A673 (cell line): ENCODE measurements around the gene MSRB1. TPM values are rescaled to one million over a fixed set of nuclear protein-coding genes. Genes with fewer than 3 reads are reported as not detected.

Experiments used
- BruUV-seq: library from RNA; stranded (reverse); fragments of 400-500 nt; replicated peaks from 2 replicates; lab custom pipeline; 2021; lab: Mats Ljungman, UMichigan
- CTCF ChIA-PET: fragments of 300-600 bp; sonication (Branson Sonifier 250); formaldehyde crosslinking; loops from one replicate; lab custom pipeline; 2022; ENCODE audit warnings: antibody characterized with exemption; lab: Charles Lee
- POLR2A ChIA-PET: fragments of 300-600 bp; sonication (Branson Sonifier 250); formaldehyde crosslinking; loops from one replicate; lab custom pipeline; 2022; ENCODE audit warnings: antibody characterized with exemption; ENCODE audit not compliant: low non-redundant PET; lab: Charles Lee
- DNase-seq: peaks from one replicate; pipeline ENCODE4 v3.0.0-alpha.2; 2015; ENCODE audit warnings: low spot score
- H3K27ac ChIP-seq: fragments of 200-600 bp; sonication (generic); 2 replicates; pipeline ENCODE4 v1.5.1; 2016; ENCODE audit warnings: mixed run types, low read depth, mild to moderate bottlenecking, mixed read lengths, antibody characterized with exemption, low read length; ENCODE audit not compliant: poor library complexity, severe bottlenecking
- H3K27me3 ChIP-seq: fragments of 200-600 bp; sonication (generic); replicated peaks from 2 replicates; pipeline ENCODE4 v1.6.1; 2017; ENCODE audit warnings: mixed run types, low read depth, mild to moderate bottlenecking, mixed read lengths, antibody characterized with exemption, low read length; ENCODE audit not compliant: insufficient read depth, poor library complexity
- H3K36me3 ChIP-seq: fragments of 200-600 bp; sonication (generic); 2 replicates; pipeline ENCODE4 v1.6.1; 2016; ENCODE audit warnings: mixed run types, mild to moderate bottlenecking, mixed read lengths, antibody characterized with exemption, low read length; ENCODE audit not compliant: insufficient read depth, poor library complexity, severe bottlenecking
- H3K4me1 ChIP-seq: fragments of 200-600 bp; sonication (generic); 2 replicates; pipeline ENCODE4 v1.6.1; 2017; ENCODE audit warnings: mixed run types, mild to moderate bottlenecking, mixed read lengths, antibody characterized with exemption, low read length; ENCODE audit not compliant: insufficient read depth, poor library complexity, severe bottlenecking
- H3K4me3 ChIP-seq: fragments of 200-600 bp; sonication (generic); 2 replicates; pipeline ENCODE4 v1.5.1; 2016; ENCODE audit warnings: low read depth, mixed run types, mild to moderate bottlenecking, mixed read lengths, low read length; ENCODE audit not compliant: poor library complexity, severe bottlenecking
- H3K9me3 ChIP-seq: fragments of 200-600 bp; sonication (generic); 2 replicates; pipeline ENCODE4 v1.6.1; 2016; ENCODE audit warnings: mixed run types, low read depth, mild to moderate bottlenecking, mixed read lengths, antibody characterized with exemption, low read length; ENCODE audit not compliant: poor library complexity, severe bottlenecking
- EZH2 ChIP-seq: fragments of 200-600 bp; sonication (generic); IDR thresholded peaks from 2 replicates; pipeline ENCODE4 v1.6.1; 2017; ENCODE audit warnings: borderline replicate concordance, low read depth, mild to moderate bottlenecking, mixed read lengths, antibody characterized with exemption, low read length; ENCODE audit not compliant: poor library complexity, severe bottlenecking
- intact Hi-C: fragments of 100-400 bp; cut with micrococcal nuclease; formaldehyde crosslinking; loops from one replicate; pipeline ENCODE4 v1.10.0; 2022; ENCODE audit not compliant: unreplicated experiment
- total RNA-seq: library from RNA; stranded (reverse); gene quantifications from 2 replicates; pipeline ENCODE4 v1.2.3, GENCODE V29; 2021
- TF ChIP-seq, protein P1 (sequence below): fragments of 300-800, 200-600 bp; sonication (generic); conservative IDR thresholded peaks from 2 replicates; pipeline ENCODE4 v1.5.1; 2017; ENCODE audit warnings: low read depth, mild to moderate bottlenecking, antibody characterized with exemption, low read length, moderate library complexity, mixed read lengths

MSRB1 gene
- total RNA-seq, 1 experiment from 2014 or later: 17.7 TPM

- intact Hi-C loops: no loop called here
- BruUV-seq: no TSS peak
- Histone ChIP-seq H3K27me3 (no peaks in the 10 kb centered on the region), H3K4me1 (peaks cover 18% of the 10 kb centered on the region), H3K9me3 (no peaks in the 10 kb centered on the region), H3K36me3 (no peaks in the 10 kb centered on the region), H3K4me3 (no peak overlapping the region), H3K27ac (no peak overlapping the region)
- TF ChIP-seq EZH2: no peak
- TF ChIP-seq, protein P1, sequence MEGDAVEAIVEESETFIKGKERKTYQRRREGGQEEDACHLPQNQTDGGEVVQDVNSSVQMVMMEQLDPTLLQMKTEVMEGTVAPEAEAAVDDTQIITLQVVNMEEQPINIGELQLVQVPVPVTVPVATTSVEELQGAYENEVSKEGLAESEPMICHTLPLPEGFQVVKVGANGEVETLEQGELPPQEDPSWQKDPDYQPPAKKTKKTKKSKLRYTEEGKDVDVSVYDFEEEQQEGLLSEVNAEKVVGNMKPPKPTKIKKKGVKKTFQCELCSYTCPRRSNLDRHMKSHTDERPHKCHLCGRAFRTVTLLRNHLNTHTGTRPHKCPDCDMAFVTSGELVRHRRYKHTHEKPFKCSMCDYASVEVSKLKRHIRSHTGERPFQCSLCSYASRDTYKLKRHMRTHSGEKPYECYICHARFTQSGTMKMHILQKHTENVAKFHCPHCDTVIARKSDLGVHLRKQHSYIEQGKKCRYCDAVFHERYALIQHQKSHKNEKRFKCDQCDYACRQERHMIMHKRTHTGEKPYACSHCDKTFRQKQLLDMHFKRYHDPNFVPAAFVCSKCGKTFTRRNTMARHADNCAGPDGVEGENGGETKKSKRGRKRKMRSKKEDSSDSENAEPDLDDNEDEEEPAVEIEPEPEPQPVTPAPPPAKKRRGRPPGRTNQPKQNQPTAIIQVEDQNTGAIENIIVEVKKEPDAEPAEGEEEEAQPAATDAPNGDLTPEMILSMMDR: no peak
- CTCF ChIA-PET: interaction anchor here (0.5 kb wide), 1 partner anchor 240 kb away, joined by 5 read pairs; the partner anchor contains the start of gene MAPK8IP3
- DNase-seq: no peak
- POLR2A ChIA-PET: interaction anchor here (0.6 kb wide), 1 partner anchor 211 kb away, joined by 4 read pairs; no protein-coding TSS in a partner anchor
Observed at GRCh38 chr16:1945559-1946391, 2.8 kb upstream of the MSRB1 start.

DNA sequence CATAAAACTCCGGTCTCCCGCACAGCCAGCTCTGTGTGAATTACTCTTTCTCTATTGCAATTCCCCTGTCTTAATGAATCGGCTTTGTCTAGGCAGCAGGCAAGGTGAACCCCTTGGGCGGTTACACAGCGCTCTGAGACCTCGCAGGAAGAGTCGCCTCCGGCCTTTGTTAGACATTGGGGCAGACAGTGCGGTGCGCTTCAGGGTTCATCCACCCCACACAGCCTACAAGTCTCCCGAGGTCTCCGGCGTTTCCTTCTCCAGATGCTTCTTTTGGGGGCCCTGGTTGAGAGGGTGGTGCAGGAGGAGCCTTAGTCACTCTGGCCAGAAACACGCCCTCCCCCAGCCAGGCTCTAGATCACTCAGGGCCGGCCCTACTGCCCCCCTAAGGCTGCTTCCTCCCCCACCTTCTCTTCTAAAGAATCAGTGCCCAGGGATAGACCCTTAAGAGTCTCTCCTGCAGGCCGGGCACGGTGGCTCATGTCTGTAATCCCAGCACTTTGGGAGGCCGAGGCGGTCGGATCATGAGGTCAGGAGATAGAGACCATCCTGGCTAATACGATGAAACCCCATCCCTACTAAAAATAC lies 1.7 kb upstream of the MSRB1 start:
- no peaks in the 10 kb centered on the region for H3K9me3 ChIP-seq
- no peaks in the 10 kb centered on the region for H3K36me3 ChIP-seq
- ChIA-PET CTCF (no interaction called here), POLR2A (no interaction called here)
- intact Hi-C loops: no loop called here
- TF ChIP-seq, protein P1: no peak
- no peak for TF ChIP-seq EZH2
- H3K27me3 ChIP-seq: no peaks in the 10 kb centered on the region
- DNase-seq: no peak
- BruUV-seq: no TSS peak
- no peak overlapping the region for H3K4me3 ChIP-seq
- H3K27ac ChIP-seq: no peak overlapping the region
- peaks cover 18% of the 10 kb centered on the region for H3K4me1 ChIP-seq

- TSS peak; percentile 50 for BruUV-seq
- peak overlapping the region; percentile 73 for H3K27ac ChIP-seq
- no peak for DNase-seq
Observed at GRCh38 chr16:1942047-1942809, 771 bp downstream of the MSRB1 start.

More at GRCh38 chr16:1942047-1942809, 771 bp downstream of the MSRB1 start:
- intact Hi-C loops: no loop called here
- H3K4me3 ChIP-seq: peak overlapping the region; percentile 73
- peaks cover 18% of the 10 kb centered on the region for H3K4me1 ChIP-seq
- H3K36me3 ChIP-seq: no peaks in the 10 kb centered on the region
- ChIA-PET CTCF (no interaction called here), POLR2A (no interaction called here)
- H3K9me3 ChIP-seq: no peaks in the 10 kb centered on the region
- TF ChIP-seq, protein P1: no peak
- H3K27me3 ChIP-seq: no peaks in the 10 kb centered on the region
